HepG2 (cell line): ENCODE measurements around the gene PBOV1. TPM values are rescaled to one million over a fixed set of nuclear protein-coding genes. Genes with fewer than 3 reads are reported as not detected.
A peak's percentile ranks its signal among the peaks of the same experiment; 100 is the strongest.

Experiments used
- EP300 ChIP-seq, 3 experiments: sonication (generic) in 1 of 3; formaldehyde crosslinking in 1 of 3; IDR thresholded peaks; 2 replicates each; pipeline versions ENCODE4 v1.5.1 to v1.6.1; 2011 to 2020; ENCODE audit warnings: low read depth in 2 of 3, low read length in 2 of 3, borderline replicate concordance in 1 of 3, improper control_type of control experiment in 1 of 3, mild to moderate bottlenecking in 1 of 3, missing genetic modification reagents in 1 of 3, moderate library complexity in 1 of 3
- FOXO1 ChIP-seq: sonication (generic); formaldehyde crosslinking; IDR thresholded peaks from 2 replicates; pipeline ENCODE4 v1.4.0; 2020; ENCODE audit warnings: missing genetic modification reagents
- MIER2 ChIP-seq: IDR thresholded peaks from 2 replicates; pipeline ENCODE4 v1.6.1; 2016; ENCODE audit warnings: missing biosample characterization, missing genetic modification reagents
- NFIC ChIP-seq: IDR thresholded peaks from 2 replicates; pipeline ENCODE4 v1.6.1; 2012; ENCODE audit warnings: mild to moderate bottlenecking, low read length, inconsistent platforms
- NFRKB ChIP-seq: fragments of 450-650 bp; IDR thresholded peaks from 2 replicates; pipeline ENCODE4 v1.6.1; 2017
- SAP130 ChIP-seq: IDR thresholded peaks from 2 replicates; pipeline ENCODE4 v1.6.1; 2016; ENCODE audit warnings: low read depth
- SOX13 ChIP-seq, 3 experiments: fragments of 450-650 bp in 1 of 3; sonication (generic) in 1 of 3; formaldehyde crosslinking in 1 of 3; IDR thresholded peaks in 2 of 3; conservative IDR thresholded peaks in 1 of 3; 2 replicates each; pipeline versions ENCODE4 v1.5.0 to v1.6.1; 2016 to 2020; ENCODE audit warnings: antibody characterized with exemption in 1 of 3, mild to moderate bottlenecking in 1 of 3, missing compliant biosample characterization in 1 of 3, missing genetic modification reagents in 1 of 3, moderate library complexity in 1 of 3
- SOX6 ChIP-seq, 2 experiments: fragments of 450-650 bp in 1 of 2; sonication (generic) in 1 of 2; formaldehyde crosslinking in 1 of 2; IDR thresholded peaks; 2 replicates each; pipeline versions ENCODE4 v1.4.0 to v1.6.1; 2017 to 2020; ENCODE audit warnings: antibody characterized with exemption in 1 of 2, mild to moderate bottlenecking in 1 of 2, missing genetic modification reagents in 1 of 2
- ZC3H13 ChIP-seq: sonication (generic); formaldehyde crosslinking; IDR thresholded peaks from 2 replicates; pipeline ENCODE4 v1.8.1; 2023; ENCODE audit warnings: mild to moderate bottlenecking, missing genetic modification reagents, moderate library complexity
- ZFP36L1 ChIP-seq: sonication (generic); formaldehyde crosslinking; IDR thresholded peaks from 2 replicates; pipeline ENCODE4 v1.8.0; 2022; ENCODE audit warnings: mild to moderate bottlenecking, missing genetic modification reagents, moderate library complexity
- ZMYM4 ChIP-seq: sonication (generic); formaldehyde crosslinking; IDR thresholded peaks from 2 replicates; pipeline ENCODE4 v1.8.1; 2023; ENCODE audit warnings: mild to moderate bottlenecking, missing genetic modification reagents
- ZNF317 ChIP-seq: sonication (generic); formaldehyde crosslinking; IDR thresholded peaks from 2 replicates; pipeline ENCODE4 v1.5.0; 2020; ENCODE audit warnings: mild to moderate bottlenecking, missing genetic modification reagents
- ZSCAN29 ChIP-seq: sonication (generic); formaldehyde crosslinking; conservative IDR thresholded peaks from 2 replicates; pipeline ENCODE4 v1.4.0; 2020; ENCODE audit warnings: mild to moderate bottlenecking, missing genetic modification reagents
- polyA plus RNA-seq, 8 experiments: library from polyadenylated mRNA; depleted of rRNA in 3 of 8; stranded (reverse) in 7 of 8; unstranded in 1 of 8; fragments of >200 nt; fragmentation: Illumina TruSeq in 4 of 8; extraction: Trizol in 4 of 8; gene quantifications; 2 replicates each; pipeline versions ENCODE4 v1.2.1 to v1.2.3, GENCODE V29; 2011 to 2016; ENCODE audit warnings: low read depth in 4 of 8, missing spikeins in 1 of 8, mixed read lengths in 1 of 8; ENCODE audit not compliant: insufficient read depth in 1 of 8
- total RNA-seq, 5 experiments: library from RNA; depleted of rRNA; stranded (reverse); fragments of >200 nt; fragmentation: Illumina TruSeq; extraction: Trizol; gene quantifications; 2 replicates each; pipeline ENCODE4 v1.2.3, GENCODE V29; 2016; ENCODE audit warnings: low read depth in 1 of 5
- TF ChIP-seq, protein P1 (sequence below): sonication (generic); formaldehyde crosslinking; IDR thresholded peaks from 2 replicates; pipeline ENCODE4 v1.9.0; 2022; ENCODE audit warnings: low read depth, missing genetic modification reagents
- TF ChIP-seq, protein P2 (sequence below): IDR thresholded peaks from 2 replicates; pipeline ENCODE4 v1.6.1; 2016
- TF ChIP-seq, protein P3 (sequence below): sonication (generic); formaldehyde crosslinking; IDR thresholded peaks from 2 replicates; pipeline ENCODE4 v1.5.1; 2020; ENCODE audit warnings: mild to moderate bottlenecking, moderate library complexity, missing genetic modification reagents
- TF ChIP-seq, protein P4 (sequence below): sonication (generic); IDR thresholded peaks from 2 replicates; pipeline ENCODE4 v1.6.1; 2016; ENCODE audit warnings: low read depth, borderline replicate concordance
- TF ChIP-seq, protein P5 (sequence below): sonication (generic); formaldehyde crosslinking; IDR thresholded peaks from 2 replicates; pipeline ENCODE4 v1.5.1; 2020; ENCODE audit warnings: mild to moderate bottlenecking, missing genetic modification reagents, borderline replicate concordance

PBOV1 gene
- total and polyA plus RNA-seq, 2 of the 13 experiments (the other 11 are each of a cell fraction or from before 2014, with no cell fraction given) = not detected

DNA sequence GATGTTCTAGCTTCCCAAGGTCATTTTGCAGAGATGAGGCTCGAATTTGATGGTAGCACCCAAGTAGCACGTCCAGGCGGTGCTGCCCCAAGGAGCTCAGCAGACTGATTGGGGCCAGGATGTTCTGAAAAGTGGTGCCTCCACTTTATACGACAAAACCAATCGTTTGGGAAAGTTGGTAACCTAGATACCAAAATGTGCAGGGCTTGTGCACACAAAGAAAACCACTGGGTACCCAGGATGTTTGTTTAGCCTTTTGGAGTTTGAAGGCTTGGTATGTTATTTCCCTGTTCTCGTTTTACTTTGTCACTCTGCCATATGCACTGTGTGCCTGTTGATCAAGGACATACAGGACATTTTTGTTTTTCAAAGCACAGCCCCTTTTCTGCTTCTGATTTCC, 40.7 kb upstream of the PBOV1 start (continued):
- TF ChIP-seq ZFP36L1 (CRISPR knock-in tag) = peak; percentile 74; the same call in 1 of the 2 replicates
- TF ChIP-seq ZC3H13 (CRISPR knock-in tag) = no peak
- TF ChIP-seq NFIC = peak; percentile 36; the same call in 1 of the 2 replicates
- no peak for TF ChIP-seq SOX13 (IDR thresholded peaks at IDR 0.05)
- TF ChIP-seq SOX13 (CRISPR knock-in tag; conservative IDR thresholded peaks at IDR 0.05 in 1 of 2, IDR thresholded peaks at IDR 0.05 in 1 of 2) = peak in 1 of 2 experiments; percentile 62; a peak in 1 of 4 replicates
- TF ChIP-seq, protein P1, sequence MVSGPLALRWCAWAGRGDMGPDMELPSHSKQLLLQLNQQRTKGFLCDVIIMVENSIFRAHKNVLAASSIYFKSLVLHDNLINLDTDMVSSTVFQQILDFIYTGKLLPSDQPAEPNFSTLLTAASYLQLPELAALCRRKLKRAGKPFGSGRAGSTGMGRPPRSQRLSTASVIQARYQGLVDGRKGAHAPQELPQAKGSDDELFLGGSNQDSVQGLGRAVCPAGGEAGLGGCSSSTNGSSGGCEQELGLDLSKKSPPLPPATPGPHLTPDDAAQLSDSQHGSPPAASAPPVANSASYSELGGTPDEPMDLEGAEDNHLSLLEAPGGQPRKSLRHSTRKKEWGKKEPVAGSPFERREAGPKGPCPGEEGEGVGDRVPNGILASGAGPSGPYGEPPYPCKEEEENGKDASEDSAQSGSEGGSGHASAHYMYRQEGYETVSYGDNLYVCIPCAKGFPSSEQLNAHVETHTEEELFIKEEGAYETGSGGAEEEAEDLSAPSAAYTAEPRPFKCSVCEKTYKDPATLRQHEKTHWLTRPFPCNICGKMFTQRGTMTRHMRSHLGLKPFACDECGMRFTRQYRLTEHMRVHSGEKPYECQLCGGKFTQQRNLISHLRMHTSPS (CRISPR knock-in tag) = peak; percentile 27; the same call in 1 of the 2 replicates
- no peak for TF ChIP-seq SOX6 (IDR thresholded peaks at IDR 0.05)
- peak; percentile 60 for TF ChIP-seq SOX6 (CRISPR knock-in tag; IDR thresholded peaks at IDR 0.05)
- TF ChIP-seq, protein P2, sequence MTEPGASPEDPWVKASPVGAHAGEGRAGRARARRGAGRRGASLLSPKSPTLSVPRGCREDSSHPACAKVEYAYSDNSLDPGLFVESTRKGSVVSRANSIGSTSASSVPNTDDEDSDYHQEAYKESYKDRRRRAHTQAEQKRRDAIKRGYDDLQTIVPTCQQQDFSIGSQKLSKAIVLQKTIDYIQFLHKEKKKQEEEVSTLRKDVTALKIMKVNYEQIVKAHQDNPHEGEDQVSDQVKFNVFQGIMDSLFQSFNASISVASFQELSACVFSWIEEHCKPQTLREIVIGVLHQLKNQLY (CRISPR knock-in tag) = peak; percentile 59
- 0 out of 2 replicates have a peak, but pooled peaks have one; percentile 10 for TF ChIP-seq ZSCAN29 (CRISPR knock-in tag)
- TF ChIP-seq, protein P3, sequence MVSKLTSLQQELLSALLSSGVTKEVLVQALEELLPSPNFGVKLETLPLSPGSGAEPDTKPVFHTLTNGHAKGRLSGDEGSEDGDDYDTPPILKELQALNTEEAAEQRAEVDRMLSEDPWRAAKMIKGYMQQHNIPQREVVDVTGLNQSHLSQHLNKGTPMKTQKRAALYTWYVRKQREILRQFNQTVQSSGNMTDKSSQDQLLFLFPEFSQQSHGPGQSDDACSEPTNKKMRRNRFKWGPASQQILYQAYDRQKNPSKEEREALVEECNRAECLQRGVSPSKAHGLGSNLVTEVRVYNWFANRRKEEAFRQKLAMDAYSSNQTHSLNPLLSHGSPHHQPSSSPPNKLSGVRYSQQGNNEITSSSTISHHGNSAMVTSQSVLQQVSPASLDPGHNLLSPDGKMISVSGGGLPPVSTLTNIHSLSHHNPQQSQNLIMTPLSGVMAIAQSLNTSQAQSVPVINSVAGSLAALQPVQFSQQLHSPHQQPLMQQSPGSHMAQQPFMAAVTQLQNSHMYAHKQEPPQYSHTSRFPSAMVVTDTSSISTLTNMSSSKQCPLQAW (CRISPR knock-in tag) = peak; percentile 79; the same call in 1 of the 2 replicates
- TF ChIP-seq SAP130 = peak; percentile 79
- TF ChIP-seq FOXO1 (CRISPR knock-in tag) = peak; percentile 42; the same call in 1 of the 2 replicates
- TF ChIP-seq ZNF317 (CRISPR knock-in tag) = no peak
- TF ChIP-seq, protein P4, sequence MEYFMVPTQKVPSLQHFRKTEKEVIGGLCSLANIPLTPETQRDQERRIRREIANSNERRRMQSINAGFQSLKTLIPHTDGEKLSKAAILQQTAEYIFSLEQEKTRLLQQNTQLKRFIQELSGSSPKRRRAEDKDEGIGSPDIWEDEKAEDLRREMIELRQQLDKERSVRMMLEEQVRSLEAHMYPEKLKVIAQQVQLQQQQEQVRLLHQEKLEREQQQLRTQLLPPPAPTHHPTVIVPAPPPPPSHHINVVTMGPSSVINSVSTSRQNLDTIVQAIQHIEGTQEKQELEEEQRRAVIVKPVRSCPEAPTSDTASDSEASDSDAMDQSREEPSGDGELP = peak; percentile 13; the same call in 1 of the 2 replicates
- peak; percentile 27; the same call in 1 of the 2 replicates for TF ChIP-seq MIER2 (CRISPR knock-in tag)
- no peak for TF ChIP-seq NFRKB
- no peak for TF ChIP-seq ZMYM4 (CRISPR knock-in tag)
- TF ChIP-seq EP300 (IDR thresholded peaks at IDR 0.05; ENCODE audit: low read depth in 2 of 2, low read length in 2 of 2) = peak in 1 of 2 experiments; percentile 68; a peak in 2 of 4 replicates
- TF ChIP-seq EP300 (CRISPR knock-in tag; IDR thresholded peaks at IDR 0.05; ENCODE audit: borderline replicate concordance) = peak; percentile 26; the same call in 1 of the 2 replicates
- TF ChIP-seq, protein P5, sequence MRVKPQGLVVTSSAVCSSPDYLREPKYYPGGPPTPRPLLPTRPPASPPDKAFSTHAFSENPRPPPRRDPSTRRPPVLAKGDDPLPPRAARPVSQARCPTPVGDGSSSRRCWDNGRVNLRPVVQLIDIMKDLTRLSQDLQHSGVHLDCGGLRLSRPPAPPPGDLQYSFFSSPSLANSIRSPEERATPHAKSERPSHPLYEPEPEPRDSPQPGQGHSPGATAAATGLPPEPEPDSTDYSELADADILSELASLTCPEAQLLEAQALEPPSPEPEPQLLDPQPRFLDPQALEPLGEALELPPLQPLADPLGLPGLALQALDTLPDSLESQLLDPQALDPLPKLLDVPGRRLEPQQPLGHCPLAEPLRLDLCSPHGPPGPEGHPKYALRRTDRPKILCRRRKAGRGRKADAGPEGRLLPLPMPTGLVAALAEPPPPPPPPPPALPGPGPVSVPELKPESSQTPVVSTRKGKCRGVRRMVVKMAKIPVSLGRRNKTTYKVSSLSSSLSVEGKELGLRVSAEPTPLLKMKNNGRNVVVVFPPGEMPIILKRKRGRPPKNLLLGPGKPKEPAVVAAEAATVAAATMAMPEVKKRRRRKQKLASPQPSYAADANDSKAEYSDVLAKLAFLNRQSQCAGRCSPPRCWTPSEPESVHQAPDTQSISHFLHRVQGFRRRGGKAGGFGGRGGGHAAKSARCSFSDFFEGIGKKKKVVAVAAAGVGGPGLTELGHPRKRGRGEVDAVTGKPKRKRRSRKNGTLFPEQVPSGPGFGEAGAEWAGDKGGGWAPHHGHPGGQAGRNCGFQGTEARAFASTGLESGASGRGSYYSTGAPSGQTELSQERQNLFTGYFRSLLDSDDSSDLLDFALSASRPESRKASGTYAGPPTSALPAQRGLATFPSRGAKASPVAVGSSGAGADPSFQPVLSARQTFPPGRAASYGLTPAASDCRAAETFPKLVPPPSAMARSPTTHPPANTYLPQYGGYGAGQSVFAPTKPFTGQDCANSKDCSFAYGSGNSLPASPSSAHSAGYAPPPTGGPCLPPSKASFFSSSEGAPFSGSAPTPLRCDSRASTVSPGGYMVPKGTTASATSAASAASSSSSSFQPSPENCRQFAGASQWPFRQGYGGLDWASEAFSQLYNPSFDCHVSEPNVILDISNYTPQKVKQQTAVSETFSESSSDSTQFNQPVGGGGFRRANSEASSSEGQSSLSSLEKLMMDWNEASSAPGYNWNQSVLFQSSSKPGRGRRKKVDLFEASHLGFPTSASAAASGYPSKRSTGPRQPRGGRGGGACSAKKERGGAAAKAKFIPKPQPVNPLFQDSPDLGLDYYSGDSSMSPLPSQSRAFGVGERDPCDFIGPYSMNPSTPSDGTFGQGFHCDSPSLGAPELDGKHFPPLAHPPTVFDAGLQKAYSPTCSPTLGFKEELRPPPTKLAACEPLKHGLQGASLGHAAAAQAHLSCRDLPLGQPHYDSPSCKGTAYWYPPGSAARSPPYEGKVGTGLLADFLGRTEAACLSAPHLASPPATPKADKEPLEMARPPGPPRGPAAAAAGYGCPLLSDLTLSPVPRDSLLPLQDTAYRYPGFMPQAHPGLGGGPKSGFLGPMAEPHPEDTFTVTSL (CRISPR knock-in tag) = peak; percentile 81; the same call in 1 of the 2 replicates
